Activated B cell treated with CpG ODN at 0.5 μM for 24 hours (primary cell): ENCODE results near the gene GTF3C1. TPM values are rescaled to one million over a fixed set of nuclear protein-coding genes. Genes with fewer than 3 reads are reported as not detected.
"Not testable (repeated sequence)": the region's sequence is repeated elsewhere in the genome, so short reads cannot be mapped to it uniquely, and the experiment has no call there.

Experiments used
- ATAC-seq: fragments of 200-7000 bp; cut with Tn5 transposase; one replicate; pipeline ENCODE4 v1.10.0; 2021; ENCODE audit warnings: low read depth, mild to moderate bottlenecking, moderate library complexity
- CTCF ChIA-PET: fragments of 350-600 bp; sonication (Branson Sonifier 250); formaldehyde crosslinking; loops from one replicate; lab custom pipeline; 2021; ENCODE audit warnings: antibody characterized with exemption; lab: Charles Lee
- POLR2A ChIA-PET: fragments of 350-600 bp; sonication (Branson Sonifier 250); formaldehyde crosslinking; loops from one replicate; lab custom pipeline; 2021; ENCODE audit warnings: antibody characterized with exemption; lab: Charles Lee
- DNase-seq: peaks from one replicate; pipeline ENCODE4 v3.0.0; 2022
- H3K27ac Mint-ChIP-seq: one replicate; pipeline ENCODE4 v1.8.0; 2020; ENCODE audit warnings: mixed read lengths
- H3K27me3 Mint-ChIP-seq: one replicate; pipeline ENCODE4 v1.8.0; 2021; ENCODE audit warnings: mixed read lengths
- H3K36me3 Mint-ChIP-seq: one replicate; pipeline ENCODE4 v1.8.0; 2021; ENCODE audit warnings: low read depth, mixed read lengths
- H3K4me1 Mint-ChIP-seq: one replicate; pipeline ENCODE4 v1.8.0; 2021; ENCODE audit warnings: mixed read lengths
- H3K4me3 Mint-ChIP-seq: one replicate; pipeline ENCODE4 v1.8.0; 2020; ENCODE audit warnings: mild to moderate bottlenecking, mixed read lengths
- H3K9me3 Mint-ChIP-seq: one replicate; pipeline ENCODE4 v1.8.0; 2020; ENCODE audit warnings: mixed read lengths
- intact Hi-C: fragments of 100-400 bp; cut with micrococcal nuclease; formaldehyde crosslinking; loops from one replicate; pipeline ENCODE4 v1.15.1; 2024
- total RNA-seq: library from RNA; stranded (reverse); gene quantifications from 2 replicates; pipeline ENCODE4 v1.2.3, GENCODE V29; 2022
- TF ChIP-seq, protein P1 (sequence below): fragments of 200-600 bp; IDR thresholded peaks from one replicate; pipeline ENCODE4 v1.8.0; 2022; ENCODE audit warnings: antibody characterized with exemption, mild to moderate bottlenecking

The GTF3C1 gene
- total RNA-seq, 1 donor from 2014 or later = 52.3 TPM

DNA sequence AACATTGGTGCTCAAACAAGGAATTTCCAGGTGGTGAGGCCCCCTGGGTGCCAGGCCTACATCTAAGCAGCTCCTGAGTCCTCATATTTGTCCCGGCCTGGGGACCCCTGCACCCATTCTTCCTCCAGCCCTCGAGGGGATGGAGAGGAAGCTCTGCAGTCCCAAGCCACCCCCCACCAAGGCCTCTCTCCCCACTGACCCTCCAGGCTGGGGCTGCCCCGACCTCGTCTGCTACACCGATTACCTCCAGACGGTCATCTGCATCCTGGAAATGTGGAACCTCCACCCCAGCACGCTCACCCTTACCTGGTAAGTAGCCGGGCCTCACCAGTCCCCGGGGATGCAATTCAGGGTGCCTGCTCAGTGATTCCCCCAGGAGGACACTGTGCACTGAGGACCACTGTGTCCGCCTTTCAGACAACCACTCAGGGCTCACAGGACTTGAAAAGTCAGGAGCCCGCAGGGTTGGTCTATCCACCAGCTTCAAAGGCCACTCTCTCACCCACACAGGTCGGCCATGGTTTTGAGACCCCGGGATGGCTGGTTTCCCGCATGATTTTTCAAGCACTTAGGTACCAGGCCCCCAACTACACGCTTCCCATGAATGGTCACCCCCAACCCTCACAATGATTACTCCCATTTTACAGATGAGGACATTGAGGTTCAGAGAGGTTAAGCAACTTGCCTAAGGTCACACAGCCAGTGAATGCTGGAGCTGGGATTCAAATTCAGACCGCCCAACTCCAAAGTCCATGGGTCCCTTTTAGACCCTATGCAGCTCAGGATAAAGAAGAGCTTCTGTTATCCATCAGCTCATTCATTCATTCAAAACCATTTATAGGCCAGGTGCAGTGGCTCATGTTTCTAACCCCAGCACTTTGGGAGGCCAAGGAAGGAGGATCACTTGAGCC lies 115.3 kb downstream of the GTF3C1 start:
- TF ChIP-seq, protein P1, sequence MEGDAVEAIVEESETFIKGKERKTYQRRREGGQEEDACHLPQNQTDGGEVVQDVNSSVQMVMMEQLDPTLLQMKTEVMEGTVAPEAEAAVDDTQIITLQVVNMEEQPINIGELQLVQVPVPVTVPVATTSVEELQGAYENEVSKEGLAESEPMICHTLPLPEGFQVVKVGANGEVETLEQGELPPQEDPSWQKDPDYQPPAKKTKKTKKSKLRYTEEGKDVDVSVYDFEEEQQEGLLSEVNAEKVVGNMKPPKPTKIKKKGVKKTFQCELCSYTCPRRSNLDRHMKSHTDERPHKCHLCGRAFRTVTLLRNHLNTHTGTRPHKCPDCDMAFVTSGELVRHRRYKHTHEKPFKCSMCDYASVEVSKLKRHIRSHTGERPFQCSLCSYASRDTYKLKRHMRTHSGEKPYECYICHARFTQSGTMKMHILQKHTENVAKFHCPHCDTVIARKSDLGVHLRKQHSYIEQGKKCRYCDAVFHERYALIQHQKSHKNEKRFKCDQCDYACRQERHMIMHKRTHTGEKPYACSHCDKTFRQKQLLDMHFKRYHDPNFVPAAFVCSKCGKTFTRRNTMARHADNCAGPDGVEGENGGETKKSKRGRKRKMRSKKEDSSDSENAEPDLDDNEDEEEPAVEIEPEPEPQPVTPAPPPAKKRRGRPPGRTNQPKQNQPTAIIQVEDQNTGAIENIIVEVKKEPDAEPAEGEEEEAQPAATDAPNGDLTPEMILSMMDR = no peak
- Mint-ChIP-seq H3K27ac (peak overlapping the region; percentile 59), H3K27me3 (no peaks in the 10 kb centered on the region), H3K36me3 (peaks cover 92% of the 10 kb centered on the region), H3K4me3 (no peak overlapping the region), H3K4me1 (peaks cover 47% of the 10 kb centered on the region), H3K9me3 (no peaks in the 10 kb centered on the region)
- DNase-seq = peak; percentile 13
- intact Hi-C loops = no loop called here
- no peak for ATAC-seq
- ChIA-PET CTCF (no interaction called here), POLR2A (interaction anchor here (2.9 to 11.7 kb wide), 3 partner anchors 12 to 32 kb away, joined by 11 to 360 read pairs (median 95); partner anchors contain the start of gene IL21R)

GRCh38 chr16:27433636-27434035 lies 116.1 kb downstream of the GTF3C1 start:
- POLR2A ChIA-PET = interaction anchor here (1.3 to 11.7 kb wide), 4 partner anchors 13 to 199 kb away, joined by 3 to 360 read pairs (median 53); partner anchors contain the start of gene IL21R
- intact Hi-C loops = no loop called here
- Mint-ChIP-seq H3K36me3 (peaks cover 87% of the 10 kb centered on the region), H3K27me3 (no peaks in the 10 kb centered on the region), H3K9me3 (no peaks in the 10 kb centered on the region), H3K4me3 (no peak overlapping the region), H3K4me1 (peaks cover 53% of the 10 kb centered on the region), H3K27ac (peak overlapping the region; percentile 59)
- DNase-seq (no peak), ATAC-seq (no peak)
- TF ChIP-seq, protein P1 = no peak
- CTCF ChIA-PET = interaction anchor here (1.3 kb wide), 1 partner anchor 66 kb away, joined by 3 read pairs; no protein-coding TSS in a partner anchor

- CTCF ChIA-PET = interaction anchor here (1.3 kb wide), 2 partner anchors 32 to 65 kb away, joined by 3 read pairs; no protein-coding TSS in a partner anchor
- H3K27me3 Mint-ChIP-seq, ATAC-seq, H3K9me3 Mint-ChIP-seq, intact Hi-C loops: not testable (repeated sequence)
- peak; percentile 13 for DNase-seq
- Mint-ChIP-seq H3K36me3 (peaks cover 82% of the 10 kb centered on the region), H3K27ac (peak overlapping the region; percentile 85), H3K4me3 (peak overlapping the region; percentile 62), H3K4me1 (peaks cover 57% of the 10 kb centered on the region)
- POLR2A ChIA-PET = interaction anchor here (1.3 to 11.7 kb wide), 4 partner anchors 13 to 199 kb away, joined by 3 to 360 read pairs (median 53); partner anchors contain the start of gene IL21R
Measured at GRCh38 chr16:27433191-27433590, 116.5 kb downstream of the GTF3C1 start.

GRCh38 chr16:27432558-27432957 lies 117.2 kb downstream of the GTF3C1 start:
- TF ChIP-seq, protein P1 = no peak
- Mint-ChIP-seq H3K36me3 (peaks cover 77% of the 10 kb centered on the region), H3K27me3 (no peaks in the 10 kb centered on the region), H3K4me1 (peaks cover 58% of the 10 kb centered on the region), H3K9me3 (no peaks in the 10 kb centered on the region), H3K27ac (peak overlapping the region; percentile 85), H3K4me3 (peak overlapping the region; percentile 62)
- ATAC-seq (no peak), DNase-seq (peak; percentile 13)
- POLR2A ChIA-PET = interaction anchor here (0.9 to 11.7 kb wide), 7 partner anchors 9 to 229 kb away, joined by 3 to 360 read pairs (median 14); partner anchors contain the start of genes IL21R and KDM8
- intact Hi-C loops = no loop called here
- CTCF ChIA-PET = interaction anchor here (0.6 to 1.3 kb wide), 3 partner anchors 22 to 65 kb away, joined by 3 read pairs; no protein-coding TSS in a partner anchor

GRCh38 chr16:27431773-27432532 lies 117.8 kb downstream of the GTF3C1 start:
- no peaks in the 10 kb centered on the region for H3K9me3 Mint-ChIP-seq
- POLR2A ChIA-PET = interaction anchor here (0.9 to 11.7 kb wide), 12 partner anchors 8 to 228 kb away, joined by 3 to 360 read pairs (median 10); partner anchors contain the start of genes IL21R and KDM8
- CTCF ChIA-PET = interaction anchor here (0.6 to 1.3 kb wide), 3 partner anchors 22 to 31 kb away, joined by 3 read pairs; no protein-coding TSS in a partner anchor
- H3K4me1 Mint-ChIP-seq = peaks cover 64% of the 10 kb centered on the region
- H3K4me3 Mint-ChIP-seq = peak overlapping the region; percentile 66
- H3K36me3 Mint-ChIP-seq = peaks cover 77% of the 10 kb centered on the region
- peak overlapping the region; percentile 85 for H3K27ac Mint-ChIP-seq
- no peaks in the 10 kb centered on the region for H3K27me3 Mint-ChIP-seq
- peak; percentile 16 for DNase-seq
- peak; percentile 23 for ATAC-seq
- intact Hi-C loops = loop anchor here (1.0 kb wide), 1 partner anchor 18 kb away; no protein-coding TSS in a partner anchor
- TF ChIP-seq, protein P1 = no peak
